HEK293 (cell line): ENCODE data around the gene FLCN.

Experiments
- AEBP2 ChIP-seq: fragments of 450-650 bp; formaldehyde crosslinking; IDR thresholded peaks from 2 replicates; pipeline ENCODE4 v1.5.1; 2016; ENCODE audit warnings: missing biosample characterization, missing genetic modification characterization, borderline replicate concordance
- BCL11B ChIP-seq: fragments of 450-650 bp; formaldehyde crosslinking; IDR thresholded peaks from 2 replicates; pipeline ENCODE4 v1.5.1; 2016; ENCODE audit warnings: low read depth, missing biosample characterization, missing genetic modification characterization
- BCL6B ChIP-seq: fragments of 450-650 bp; formaldehyde crosslinking; IDR thresholded peaks from 2 replicates; pipeline ENCODE4 v1.5.1; 2017; ENCODE audit warnings: missing biosample characterization, missing genetic modification characterization
- EGR2 ChIP-seq: fragments of 450-650 bp; formaldehyde crosslinking; IDR thresholded peaks from 2 replicates; pipeline ENCODE4 v1.5.1; 2016; ENCODE audit warnings: low read depth, missing biosample characterization, missing genetic modification characterization
- KLF16 ChIP-seq: fragments of 450-650 bp; formaldehyde crosslinking; IDR thresholded peaks from 2 replicates; pipeline ENCODE4 v1.5.1; 2017; ENCODE audit warnings: missing biosample characterization, missing genetic modification characterization
- MZF1 ChIP-seq: fragments of 450-650 bp; formaldehyde crosslinking; IDR thresholded peaks from 2 replicates; pipeline ENCODE4 v1.5.1; 2017; ENCODE audit warnings: missing biosample characterization, missing genetic modification characterization, borderline replicate concordance
- PRDM2 ChIP-seq: fragments of 450-650 bp; formaldehyde crosslinking; IDR thresholded peaks from 2 replicates; pipeline ENCODE4 v1.5.1; 2016; ENCODE audit warnings: missing biosample characterization, missing genetic modification characterization, borderline replicate concordance
- SCRT2 ChIP-seq: fragments of 450-650 bp; formaldehyde crosslinking; IDR thresholded peaks from 2 replicates; pipeline ENCODE4 v1.5.1; 2016; ENCODE audit warnings: missing biosample characterization, missing genetic modification characterization
- SP3 ChIP-seq: fragments of 450-650 bp; formaldehyde crosslinking; IDR thresholded peaks from 2 replicates; pipeline ENCODE4 v1.5.1; 2016; ENCODE audit warnings: missing biosample characterization, missing genetic modification characterization
- TSHZ1 ChIP-seq: fragments of 450-650 bp; formaldehyde crosslinking; IDR thresholded peaks from 2 replicates; pipeline ENCODE4 v1.5.1; 2016; ENCODE audit warnings: missing biosample characterization, missing genetic modification characterization, borderline replicate concordance
- ZBTB17 ChIP-seq: fragments of 450-650 bp; formaldehyde crosslinking; IDR thresholded peaks from 2 replicates; pipeline ENCODE4 v1.5.1; 2016; ENCODE audit warnings: missing biosample characterization, missing genetic modification characterization
- ZBTB7A ChIP-seq: fragments of 450-650 bp; formaldehyde crosslinking; IDR thresholded peaks from 2 replicates; pipeline ENCODE4 v1.5.1; 2016; ENCODE audit warnings: low read depth, missing biosample characterization, missing genetic modification characterization
- ZBTB8A ChIP-seq: fragments of 450-650 bp; formaldehyde crosslinking; IDR thresholded peaks from 2 replicates; pipeline ENCODE4 v1.5.1; 2016; ENCODE audit warnings: missing biosample characterization, missing genetic modification characterization
- ZEB2 ChIP-seq: fragments of 450-650 bp; formaldehyde crosslinking; IDR thresholded peaks from 2 replicates; pipeline ENCODE4 v1.5.1; 2016; ENCODE audit warnings: missing biosample characterization, missing genetic modification characterization
- ZFP69B ChIP-seq: fragments of 450-650 bp; formaldehyde crosslinking; IDR thresholded peaks from 2 replicates; pipeline ENCODE4 v1.5.1; 2016; ENCODE audit warnings: missing biosample characterization, missing genetic modification characterization
- ZNF132 ChIP-seq: fragments of 450-650 bp; formaldehyde crosslinking; IDR thresholded peaks from 2 replicates; pipeline ENCODE4 v1.5.1; 2017; ENCODE audit warnings: missing biosample characterization, missing genetic modification characterization, borderline replicate concordance
- ZNF157 ChIP-seq: fragments of 450-650 bp; formaldehyde crosslinking; IDR thresholded peaks from 2 replicates; pipeline ENCODE4 v1.5.1; 2016; ENCODE audit warnings: missing biosample characterization, missing genetic modification characterization
- ZNF211 ChIP-seq: fragments of 450-650 bp; formaldehyde crosslinking; IDR thresholded peaks from 2 replicates; pipeline ENCODE4 v1.5.1; 2016; ENCODE audit warnings: low read depth, missing biosample characterization, missing genetic modification characterization
- ZNF335 ChIP-seq: fragments of 450-650 bp; formaldehyde crosslinking; conservative IDR thresholded peaks from 2 replicates; pipeline ENCODE4 v1.5.1; 2016; ENCODE audit warnings: missing biosample characterization, missing genetic modification characterization
- ZNF660 ChIP-seq: fragments of 450-650 bp; IDR thresholded peaks from 2 replicates; pipeline ENCODE4 v1.5.1; 2018; ENCODE audit warnings: missing biosample characterization, mild to moderate bottlenecking, missing genetic modification characterization
- ZNF670 ChIP-seq: fragments of 450-650 bp; formaldehyde crosslinking; IDR thresholded peaks from 2 replicates; pipeline ENCODE4 v1.5.1; 2016; ENCODE audit warnings: missing biosample characterization, missing genetic modification characterization, low read depth
- ZNF785 ChIP-seq: fragments of 450-650 bp; formaldehyde crosslinking; IDR thresholded peaks from 2 replicates; pipeline ENCODE4 v1.5.1; 2016; ENCODE audit warnings: missing biosample characterization, missing genetic modification characterization
- ZNF791 ChIP-seq: fragments of 450-650 bp; formaldehyde crosslinking; IDR thresholded peaks from 2 replicates; pipeline ENCODE4 v1.5.1; 2016; ENCODE audit warnings: missing biosample characterization, missing genetic modification characterization
- ZNF837 ChIP-seq: fragments of 450-650 bp; formaldehyde crosslinking; IDR thresholded peaks from 2 replicates; pipeline ENCODE4 v1.5.1; 2016; ENCODE audit warnings: missing biosample characterization, missing genetic modification characterization
- ZSCAN30 ChIP-seq: fragments of 450-650 bp; IDR thresholded peaks from 2 replicates; pipeline ENCODE4 v1.5.1; 2018; ENCODE audit warnings: missing biosample characterization, mild to moderate bottlenecking, missing genetic modification characterization, moderate library complexity
- ZSCAN4 ChIP-seq: fragments of 450-650 bp; formaldehyde crosslinking; IDR thresholded peaks from 2 replicates; pipeline ENCODE4 v1.5.1; 2017; ENCODE audit warnings: missing biosample characterization, missing genetic modification characterization

The FLCN gene

GRCh38 chr17:17237026-17237799 lies at the start of gene FLCN (continued):
- no peak; the same call in 1 of the 2 replicates for TF ChIP-seq TSHZ1 (tag by site-specific recombination)
- TF ChIP-seq ZNF211 (tag by site-specific recombination): no peak
- TF ChIP-seq ZNF670 (tag by site-specific recombination): no peak
- TF ChIP-seq SP3 (tag by site-specific recombination): peak; percentile 54
- TF ChIP-seq ZFP69B (tag by site-specific recombination): peak; percentile 56; the same call in 1 of the 2 replicates
- TF ChIP-seq ZNF785 (tag by site-specific recombination): no peak
- TF ChIP-seq PRDM2: 0 out of 2 replicates have a peak, but pooled peaks have one; percentile 16
- 0 out of 2 replicates have a peak, but pooled peaks have one; percentile 42 for TF ChIP-seq ZNF837
- no peak for TF ChIP-seq AEBP2 (tag by site-specific recombination)
- TF ChIP-seq KLF16 (tag by site-specific recombination): peak; percentile 87; the same call in 1 of the 2 replicates
- peak; percentile 83 for TF ChIP-seq ZBTB17
- TF ChIP-seq BCL11B: no peak
- TF ChIP-seq ZNF335 (tag by site-specific recombination): no peak
- TF ChIP-seq ZBTB7A (tag by site-specific recombination): peak; percentile 52; the same call in 1 of the 2 replicates
- peak; percentile 23 for TF ChIP-seq ZBTB8A
- TF ChIP-seq ZSCAN4 (tag by site-specific recombination): 0 out of 2 replicates have a peak, but pooled peaks have one; percentile 42
- TF ChIP-seq ZEB2 (tag by site-specific recombination): no peak
- TF ChIP-seq ZNF157: no peak
- TF ChIP-seq SCRT2: no peak
- TF ChIP-seq BCL6B: no peak
- no peak for TF ChIP-seq ZNF791
- TF ChIP-seq ZSCAN30 (tag by site-specific recombination): peak; percentile 42; the same call in 1 of the 2 replicates
- TF ChIP-seq ZNF660 (tag by site-specific recombination): peak; percentile 55; the same call in 1 of the 2 replicates
- TF ChIP-seq MZF1 (tag by site-specific recombination): no peak
- no peak for TF ChIP-seq ZNF132 (tag by site-specific recombination)
- TF ChIP-seq EGR2 (tag by site-specific recombination): no peak
